Brain pericyte (primary cell): ENCODE measurements around the gene MSANTD4.
"Not testable (repeated sequence)": the region's sequence is repeated elsewhere in the genome, so short reads cannot be mapped to it uniquely, and the experiment has no call there.

Experiments used
- DNase-seq: peaks from one replicate; pipeline ENCODE4 v3.0.0-alpha.2; 2012; ENCODE audit warnings: low read depth, low spot score

The MSANTD4 gene

DNA sequence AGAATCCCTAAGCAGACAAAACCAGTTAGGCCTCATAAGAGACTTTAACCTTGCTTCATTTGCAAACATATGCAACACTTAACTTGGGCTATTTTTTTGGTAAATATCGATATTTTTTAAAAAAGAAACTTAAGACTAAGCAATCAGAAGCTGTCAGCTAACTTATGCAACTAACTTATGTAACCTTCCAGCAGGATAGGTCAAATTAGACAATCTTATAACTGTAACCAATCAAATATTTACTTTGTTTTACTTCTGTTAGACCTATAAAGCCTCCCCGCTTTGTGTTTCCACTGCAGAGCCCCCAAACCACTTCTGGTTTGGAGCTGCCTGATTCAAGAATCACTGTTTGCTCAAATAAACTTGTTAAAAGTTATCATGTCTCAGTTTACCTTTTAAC is 8.0 kb downstream of the MSANTD4 start:
- no peak for DNase-seq

DNA sequence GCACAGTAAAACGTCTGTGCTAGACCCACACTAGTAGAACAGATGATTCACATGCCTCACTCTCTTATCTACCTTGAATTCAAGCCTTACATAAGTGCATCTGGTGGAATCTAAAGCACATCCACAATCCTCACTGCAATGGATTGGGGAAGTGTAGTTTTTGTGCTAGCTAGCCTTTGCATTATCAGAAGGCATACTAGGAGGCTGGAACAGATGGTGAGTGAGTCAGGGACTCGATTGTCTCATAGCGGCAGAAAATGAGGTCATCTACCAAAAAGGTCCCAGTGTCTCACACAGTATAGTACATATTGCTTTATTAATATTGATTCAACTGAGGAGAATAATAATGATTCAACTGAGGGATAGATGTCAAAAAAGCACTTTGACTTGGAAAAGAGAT is 9.3 kb downstream of the MSANTD4 start:
- DNase-seq, result peak; percentile 44

DNA sequence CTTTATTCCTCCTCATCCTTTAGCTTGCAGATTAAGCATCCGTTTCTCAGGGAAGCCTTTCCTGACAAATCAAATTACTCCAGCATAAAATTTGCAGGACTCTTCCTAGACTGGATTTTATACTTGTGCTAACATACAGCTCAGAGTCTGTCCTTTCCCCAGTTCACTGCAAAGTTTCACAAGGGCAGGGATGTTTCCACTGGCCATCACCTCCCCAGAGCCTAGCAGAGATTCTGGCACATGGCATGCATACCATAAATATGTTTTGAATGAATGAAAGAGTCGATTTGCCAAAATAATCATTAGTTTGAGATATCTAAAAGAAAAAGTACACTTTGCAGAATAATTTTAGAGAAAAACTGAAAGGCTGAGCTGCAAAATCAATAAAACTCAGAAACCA is 10.6 kb downstream of the MSANTD4 start:
- DNase-seq, result no peak

DNA sequence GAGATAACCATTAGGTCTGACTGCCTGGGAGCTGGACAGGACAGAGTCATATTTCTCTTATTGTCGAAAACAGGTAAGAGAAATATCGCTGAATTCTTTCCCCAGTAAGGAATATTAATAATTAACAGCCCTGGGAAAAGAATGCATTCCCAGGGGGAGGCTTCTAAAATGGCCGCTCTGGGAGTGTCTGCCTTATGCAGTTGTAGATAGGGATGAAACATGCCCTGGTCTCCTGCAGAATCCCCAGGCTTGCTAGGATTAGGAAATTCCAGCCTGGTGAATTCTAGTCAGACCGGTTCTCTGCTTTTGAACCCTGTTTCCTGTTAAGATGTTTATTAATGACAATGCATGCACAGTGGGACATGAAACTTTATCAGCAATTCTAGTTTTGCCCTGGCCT is 18.9 kb downstream of the MSANTD4 start:
- DNase-seq, result not testable (repeated sequence)

DNA sequence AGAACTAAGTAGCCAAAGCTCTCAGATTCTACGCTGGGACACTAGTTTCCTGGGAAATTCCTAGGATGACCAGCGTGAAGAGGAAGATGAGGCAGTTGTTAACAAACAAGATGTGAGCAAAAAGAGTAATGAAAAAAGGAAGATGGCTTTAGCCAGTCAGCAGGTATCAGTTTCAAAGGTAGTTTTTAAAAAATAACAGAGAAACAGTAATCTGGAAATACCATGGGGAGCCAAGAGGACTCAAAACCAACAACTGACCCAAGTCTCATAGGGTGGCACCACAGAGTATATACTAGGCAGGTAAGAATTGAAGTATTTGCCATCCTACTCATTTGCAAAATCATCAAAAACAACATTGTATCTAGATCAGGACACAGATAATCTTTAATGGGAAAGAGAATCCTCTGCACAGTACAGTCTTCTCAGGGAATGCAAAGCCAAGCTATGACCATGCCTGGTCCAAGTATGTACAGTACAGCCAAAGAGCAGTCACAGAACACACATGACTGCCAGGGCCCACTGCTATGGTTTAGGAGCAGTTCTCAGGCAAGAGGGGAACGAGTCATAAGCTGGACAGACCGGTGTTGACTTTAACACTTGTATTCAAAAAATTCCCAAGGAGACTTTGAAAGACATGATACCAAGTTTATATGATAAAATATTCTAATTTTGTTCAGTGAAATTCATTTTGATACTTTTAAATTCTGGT is 20.6 kb downstream of the MSANTD4 start:
- DNase-seq, result no peak

DNA sequence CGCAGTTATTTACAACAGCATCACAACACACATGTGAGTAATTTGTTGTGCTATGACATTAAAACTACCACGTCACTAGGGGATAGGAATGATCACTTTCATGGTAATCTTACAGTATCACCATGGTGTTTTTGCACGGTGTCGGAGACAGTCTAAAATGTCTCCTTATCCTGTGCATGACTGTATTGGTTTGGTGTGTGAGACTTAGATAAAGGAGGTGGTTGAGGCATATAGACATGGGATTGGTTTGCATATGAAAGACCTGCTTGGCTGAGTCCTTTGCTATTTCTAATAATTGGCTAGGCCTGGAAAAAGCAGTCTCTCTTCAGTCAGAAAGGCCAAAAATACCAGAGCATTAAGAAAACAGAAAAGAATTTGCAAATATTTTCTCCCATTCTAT is 30.2 kb downstream of the MSANTD4 start:
- no peak for DNase-seq

DNA sequence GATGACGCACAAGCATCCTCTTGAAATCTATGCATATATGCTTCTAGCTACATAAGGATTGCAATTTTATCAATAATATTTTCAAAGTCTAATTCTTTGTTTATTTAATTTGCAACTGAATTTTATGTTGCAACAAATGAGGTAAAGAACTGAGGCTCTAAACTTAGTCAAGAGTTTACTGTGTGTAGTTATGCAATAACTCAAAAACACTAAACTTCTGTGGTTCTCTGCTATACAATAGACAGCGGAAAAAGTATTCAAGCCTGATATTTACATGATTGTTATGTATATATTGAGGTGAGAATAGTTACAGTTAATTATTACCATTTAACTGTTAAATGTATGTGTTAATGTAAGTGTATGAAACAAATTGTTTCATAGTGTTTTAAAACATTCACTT is 32.9 kb downstream of the MSANTD4 start:
- no peak for DNase-seq

DNA sequence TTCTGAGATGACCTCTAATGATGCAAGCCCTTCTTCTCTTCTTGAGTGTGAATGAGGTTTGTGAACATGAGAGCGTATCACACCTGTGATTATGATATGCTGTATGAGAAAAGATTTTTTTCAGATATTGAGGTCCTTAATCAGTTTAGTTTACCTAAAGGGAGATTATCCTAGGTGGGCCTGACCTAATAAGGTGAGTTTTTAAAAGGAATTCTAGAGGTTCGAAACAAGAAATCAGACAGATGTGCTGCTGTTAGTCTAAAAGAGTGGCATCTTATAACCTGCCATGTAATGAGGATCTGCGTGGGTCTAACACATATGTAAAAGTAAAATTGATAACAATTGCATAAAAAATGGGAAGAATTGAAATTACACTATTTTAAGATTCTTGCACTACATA is 33.8 kb downstream of the MSANTD4 start:
- DNase-seq, result no peak

DNA sequence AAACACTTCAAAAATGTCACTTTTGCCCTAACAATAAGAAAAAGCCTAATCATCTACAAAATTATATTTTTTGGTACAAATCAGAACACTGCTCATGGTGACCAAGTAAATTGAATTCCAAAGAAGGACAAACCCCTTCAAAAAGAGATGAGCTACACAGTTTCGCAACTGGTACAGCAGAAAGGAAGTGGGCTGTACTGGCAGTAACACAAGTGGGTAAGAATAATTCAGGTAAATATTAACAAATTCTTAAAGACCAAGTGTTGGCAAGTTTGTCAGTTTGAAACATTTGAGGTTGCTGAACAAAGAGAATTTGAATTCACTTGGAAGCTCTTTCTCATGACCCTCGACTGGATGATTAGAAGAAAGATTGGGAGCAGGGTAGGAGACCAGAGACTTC is 35.5 kb downstream of the MSANTD4 start:
- DNase-seq, result no peak

DNA sequence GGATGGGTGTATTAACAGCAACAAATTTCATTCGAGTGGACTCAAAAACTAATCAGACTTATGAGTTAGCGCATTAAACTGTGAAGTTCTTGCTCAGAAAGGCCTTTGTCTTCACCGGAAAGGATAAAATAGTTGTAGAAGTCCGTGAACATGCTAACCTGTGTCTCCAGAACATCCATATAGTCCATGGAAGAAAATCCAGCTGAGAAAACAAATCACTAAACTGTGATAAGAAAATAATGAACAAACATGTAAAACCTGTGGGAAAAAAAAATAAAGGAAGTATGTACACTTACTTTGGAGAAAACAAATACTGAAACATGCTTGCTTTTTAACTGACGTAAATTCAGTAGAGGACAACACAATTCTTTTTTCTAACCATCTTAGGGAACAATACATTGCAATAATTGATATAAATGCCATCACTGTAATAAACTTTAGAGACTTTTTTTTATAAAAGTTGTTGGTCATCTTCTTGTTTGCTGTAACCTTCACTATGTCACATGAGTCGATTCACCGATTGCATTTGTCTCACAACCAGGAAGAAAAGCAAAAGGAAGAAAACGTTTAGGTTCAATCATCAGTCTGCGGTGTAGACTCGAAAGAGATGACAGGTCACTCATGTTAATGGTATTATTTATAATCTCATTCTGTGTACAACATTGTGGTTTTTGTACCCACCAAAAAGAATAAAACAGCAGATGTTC is 41.9 kb downstream of the MSANTD4 start:
- no peak for DNase-seq

DNA sequence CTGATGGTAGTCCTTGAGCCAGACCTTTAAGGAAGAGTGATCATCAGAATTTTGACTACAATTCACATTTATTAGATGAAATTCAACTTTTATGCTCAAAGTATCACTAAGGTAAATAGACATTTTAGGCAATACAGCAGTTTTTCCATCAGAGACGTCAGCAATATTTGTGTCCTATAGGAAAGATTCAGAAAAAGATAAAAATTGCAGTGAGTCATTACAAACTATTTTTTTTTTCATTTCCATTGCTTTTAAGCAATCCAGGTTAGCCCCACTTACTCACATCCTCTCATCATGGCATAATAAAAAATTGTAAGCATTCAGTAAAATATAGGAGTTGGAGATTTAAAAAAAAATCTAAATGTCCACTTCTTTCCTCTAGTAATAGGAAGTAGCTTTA is 46.9 kb downstream of the MSANTD4 start:
- DNase-seq, result no peak

DNA sequence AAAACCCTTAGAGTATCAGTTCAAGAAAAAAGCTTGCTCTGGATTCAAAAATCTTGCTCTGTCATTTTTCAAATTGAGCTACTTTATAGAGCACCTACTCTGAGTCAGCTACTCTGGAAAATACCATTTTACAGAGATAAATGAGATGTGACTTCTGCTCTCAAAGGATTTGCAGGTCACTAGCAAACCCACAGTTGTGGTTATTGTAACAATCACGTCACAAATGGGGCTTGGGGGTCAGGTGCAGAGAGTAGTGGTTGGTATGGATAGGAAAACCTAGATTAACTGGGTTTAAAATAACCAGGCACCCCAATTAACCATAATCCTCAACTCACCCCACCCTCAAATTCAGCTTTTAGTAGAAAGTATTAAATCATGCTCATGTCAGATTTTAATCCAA is 52.3 kb downstream of the MSANTD4 start:
- DNase-seq, result no peak

DNA sequence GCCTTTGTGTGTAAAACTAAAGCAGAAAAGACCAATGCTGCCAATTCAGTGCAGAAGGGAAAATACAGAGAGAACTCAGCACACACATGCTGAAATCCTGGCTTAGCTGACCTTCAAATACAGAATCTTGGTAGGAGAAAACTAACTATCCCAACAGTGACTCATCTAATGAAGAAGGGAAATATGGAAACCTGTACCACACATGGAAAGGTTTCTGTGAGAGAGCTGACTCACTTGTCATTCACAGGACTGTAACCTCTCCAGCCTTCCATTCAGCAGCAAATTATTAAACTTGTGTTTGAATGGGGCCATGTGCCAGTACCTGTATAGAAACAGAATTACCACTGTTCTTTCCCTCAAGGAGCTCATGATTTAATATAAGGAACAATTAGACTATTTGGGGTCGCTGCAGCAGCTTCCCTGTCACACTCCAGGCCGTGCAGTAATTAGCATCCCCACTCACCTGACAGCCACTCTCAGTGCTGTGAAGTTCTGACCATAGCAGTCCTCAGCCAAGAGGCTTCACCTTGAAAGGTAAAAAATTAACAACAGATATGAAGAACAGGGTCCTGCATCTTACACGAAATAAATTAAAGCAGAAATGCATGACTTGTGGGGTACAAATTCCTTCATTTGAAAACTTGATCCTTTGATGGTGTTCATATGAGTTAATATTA is 53.9 kb downstream of the MSANTD4 start:
- DNase-seq, result no peak

DNA sequence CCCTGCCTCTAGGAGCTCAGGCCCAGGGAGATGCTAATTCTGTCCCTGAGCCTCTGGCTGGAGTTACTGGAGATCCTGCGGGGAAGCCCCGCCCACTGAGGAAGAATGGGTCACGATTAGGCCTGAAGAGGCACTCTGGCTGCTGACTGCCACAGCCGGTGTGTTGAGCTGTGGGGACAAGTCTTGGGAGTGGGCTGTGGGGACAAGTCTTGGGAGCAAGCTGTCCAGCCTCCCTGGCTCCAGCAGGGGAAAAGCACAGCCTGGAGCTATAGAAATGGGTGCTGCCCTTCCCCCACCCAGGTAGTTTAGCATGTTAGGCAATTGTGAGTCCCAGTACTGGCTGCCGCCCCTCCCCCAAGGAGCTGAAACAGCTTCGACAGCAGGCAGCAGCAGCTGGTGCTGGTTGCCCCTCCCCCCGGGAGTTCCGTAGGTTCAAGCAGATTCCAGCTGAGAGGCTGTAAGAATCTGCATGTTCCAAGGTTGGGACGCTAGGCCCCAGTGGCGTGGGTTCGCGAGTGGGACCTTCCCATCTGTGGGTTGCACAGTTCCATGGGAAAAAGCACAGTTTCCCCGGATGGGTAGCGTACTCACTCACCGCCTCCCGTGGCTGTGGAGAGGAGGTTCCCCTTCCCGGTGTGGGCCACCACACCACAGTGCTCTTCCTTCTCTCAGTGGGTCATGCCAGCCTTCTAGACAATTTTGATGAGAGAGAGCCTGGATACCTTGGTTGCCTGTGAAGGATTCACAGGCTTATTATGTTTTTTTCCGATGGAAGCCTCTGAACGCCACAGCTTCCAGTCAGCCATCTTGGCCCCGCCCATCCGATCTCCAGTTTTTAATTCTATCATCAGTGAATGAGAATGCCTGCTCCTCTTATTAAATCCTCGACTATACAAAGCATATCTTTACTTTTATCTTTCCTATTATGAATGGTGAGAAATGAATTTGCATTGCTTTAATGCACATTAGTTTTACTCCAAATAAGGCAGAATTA is 61.5 kb downstream of the MSANTD4 start:
- no peak for DNase-seq
